IMR-90 (cell line): ENCODE results near the gene TRIM47. TPM values are rescaled to one million over a fixed set of nuclear protein-coding genes. Genes with fewer than 3 reads are reported as not detected.
A peak's percentile ranks its signal among the peaks of the same experiment; 100 is the strongest.

Experiments
- ATAC-seq: fragments of 200-7000 bp; cut with Tn5 transposase; 2 replicates; pipeline ENCODE4 v1.9.1; 2020; ENCODE audit warnings: low read depth, mild to moderate bottlenecking, moderate library complexity
- BruUV-seq: library from RNA; stranded (reverse); fragments of 400-500 nt; replicated peaks from 2 replicates; lab custom pipeline; 2021; lab: Mats Ljungman, UMichigan
- CTCF ChIA-PET: fragments of 300-600 bp; formaldehyde crosslinking; extraction: SDS; loops from one replicate; lab custom pipeline; 2021; ENCODE audit warnings: antibody characterized with exemption; lab: Yijun Ruan, JAX
- POLR2A ChIA-PET: fragments of 300-600 bp; sonication (Branson Sonifier 250); formaldehyde crosslinking; loops from one replicate; lab custom pipeline; 2022; ENCODE audit warnings: antibody characterized with exemption; ENCODE audit not compliant: unreplicated experiment; lab: Charles Lee
- DNase-seq: peaks from one replicate; pipeline ENCODE4 v3.0.0; 2013
- H2AFZ ChIP-seq: replicated peaks from 2 replicates; pipeline ENCODE3; 2013; ENCODE audit warnings: low read length, mild to moderate bottlenecking; ENCODE audit not compliant: poor library complexity
- H2AK5ac ChIP-seq: 2 replicates; pipeline ENCODE4 v1.6.1; 2013; ENCODE audit warnings: low read depth, low read length, inconsistent platforms
- H2AK9ac ChIP-seq: replicated peaks from 2 replicates; pipeline ENCODE3; 2013; ENCODE audit warnings: mild to moderate bottlenecking, low read depth, low read length, moderate library complexity; ENCODE audit not compliant: poor library complexity
- H2BK120ac ChIP-seq: 2 replicates; pipeline ENCODE4 v1.6.1; 2013; ENCODE audit warnings: low read depth, low read length, inconsistent platforms
- H2BK15ac ChIP-seq: 3 replicates; pipeline ENCODE4 v1.6.1; 2013; ENCODE audit warnings: low read depth, low read length, inconsistent platforms
- H2BK20ac ChIP-seq: 2 replicates; pipeline ENCODE4 v1.6.1; 2013; ENCODE audit warnings: low read depth, mild to moderate bottlenecking, inconsistent platforms, low read length, moderate library complexity
- H2BK5ac ChIP-seq: 2 replicates; pipeline ENCODE4 v1.6.1; 2013; ENCODE audit warnings: mild to moderate bottlenecking, low read depth, low read length, inconsistent platforms; ENCODE audit not compliant: poor library complexity, severe bottlenecking
- H3K14ac ChIP-seq: replicated peaks from 2 replicates; pipeline ENCODE4 v1.6.1; 2013; ENCODE audit warnings: low read depth, low read length, inconsistent platforms
- H3K18ac ChIP-seq: 2 replicates; pipeline ENCODE4 v1.6.1; 2013; ENCODE audit warnings: low read depth, low read length, control low read depth
- H3K23ac ChIP-seq: 2 replicates; pipeline ENCODE4 v1.6.1; 2013; ENCODE audit warnings: low read depth, low read length, inconsistent platforms
- H3K27ac ChIP-seq: 2 replicates; pipeline ENCODE4 v1.5.1; 2013; ENCODE audit warnings: mild to moderate bottlenecking, control low read depth, low read length; ENCODE audit not compliant: insufficient read depth
- H3K27me3 ChIP-seq: 2 replicates; pipeline ENCODE4 v1.6.1; 2013; ENCODE audit warnings: low read length; ENCODE audit not compliant: control insufficient read depth, insufficient read depth
- H3K36me3 ChIP-seq: 2 replicates; pipeline ENCODE4 v1.6.1; 2013; ENCODE audit warnings: low read length, mixed read lengths; ENCODE audit not compliant: control insufficient read depth, insufficient read depth
- H3K4ac ChIP-seq: 2 replicates; pipeline ENCODE4 v1.6.1; 2013; ENCODE audit warnings: low read depth, low read length, inconsistent platforms
- H3K4me1 ChIP-seq: 2 replicates; pipeline ENCODE4 v1.6.1; 2013; ENCODE audit warnings: low read length, mixed read lengths; ENCODE audit not compliant: control insufficient read depth, insufficient read depth
- H3K4me2 ChIP-seq: 2 replicates; pipeline ENCODE4 v1.6.1; 2013; ENCODE audit warnings: low read depth, mild to moderate bottlenecking, control low read depth, low read length, moderate library complexity
- H3K4me3 ChIP-seq: 2 replicates; pipeline ENCODE4 v1.5.1; 2013; ENCODE audit warnings: low read depth, mild to moderate bottlenecking, control low read depth, low read length, moderate library complexity; ENCODE audit not compliant: insufficient read depth
- H3K56ac ChIP-seq: 2 replicates; pipeline ENCODE4 v1.6.1; 2013; ENCODE audit warnings: low read length, inconsistent platforms; ENCODE audit not compliant: insufficient read depth; ENCODE audit errors: extremely low read depth
- H3K79me1 ChIP-seq, 2 experiments: 2 replicates each; pipeline ENCODE4 v1.6.1; 2013; ENCODE audit warnings: low read length in 2 of 2, inconsistent platforms in 1 of 2, low read depth in 1 of 2
- H3K9ac ChIP-seq: 2 replicates; pipeline ENCODE4 v1.6.1; 2013; ENCODE audit warnings: low read depth, low read length, control low read depth
- H3K9me1 ChIP-seq: 2 replicates; pipeline ENCODE4 v1.6.1; 2013; ENCODE audit warnings: low read length, inconsistent platforms; ENCODE audit not compliant: insufficient read depth
- H3K9me3 ChIP-seq: 2 replicates; pipeline ENCODE4 v1.6.1; 2013; ENCODE audit warnings: low read length; ENCODE audit not compliant: control insufficient read depth, insufficient read depth
- H4K20me1 ChIP-seq: 2 replicates; pipeline ENCODE4 v1.6.1; 2013; ENCODE audit warnings: low read length, inconsistent platforms; ENCODE audit not compliant: insufficient read depth
- H4K5ac ChIP-seq: 2 replicates; pipeline ENCODE4 v1.6.1; 2013; ENCODE audit warnings: mild to moderate bottlenecking, low read depth, low read length, control low read depth
- H4K8ac ChIP-seq, 2 experiments: 2 replicates each; pipeline ENCODE4 v1.6.1; 2013; ENCODE audit warnings: low read depth in 2 of 2, low read length in 2 of 2, control low read depth in 1 of 2, inconsistent platforms in 1 of 2
- H4K91ac ChIP-seq: 2 replicates; pipeline ENCODE4 v1.6.1; 2013; ENCODE audit warnings: low read depth, low read length, inconsistent platforms; ENCODE audit not compliant: insufficient read depth
- BHLHE40 ChIP-seq: fragments of 150-350 bp; IDR thresholded peaks from 2 replicates; pipeline ENCODE4 v1.6.1; 2016; ENCODE audit warnings: mild to moderate bottlenecking, low read depth, low read length
- NFE2L2 ChIP-seq: fragments of 150-350 bp; IDR thresholded peaks from 2 replicates; pipeline ENCODE4 v1.6.1; 2016; ENCODE audit warnings: low read depth, mild to moderate bottlenecking, low read length
- RAD21 ChIP-seq: IDR thresholded peaks from 2 replicates; pipeline ENCODE4 v1.6.1; 2012; ENCODE audit warnings: low read length, improper control_type of control experiment
- WGBS, 2 experiments: methylation state at CpG; one replicate each; pipeline versions ENCODE4 v1.1.5 to v1.1.7; 2013; ENCODE audit warnings: missing lambda C conversion rate in 2 of 2; ENCODE audit not compliant: insufficient read length in 1 of 2; ENCODE audit errors: extremely low coverage in 2 of 2; 5-methylcytosine and 5-hydroxymethylcytosine counted together
- dilution Hi-C: fragments of 300-500 bp; cut with HindIII; formaldehyde crosslinking; loops from one replicate; pipeline ENCODE4 v1.14.3; 2018; ENCODE audit warnings: low sequenced_read_pairs; ENCODE audit not compliant: unreplicated experiment
- in situ Hi-C: fragments of 300-500 bp; cut with MboI; formaldehyde crosslinking; loops from 3 replicates; pipeline ENCODE4 v1.14.3; 2019; ENCODE audit warnings: low sequenced_read_pairs, inconsistent platforms, mixed read lengths
- intact Hi-C: fragments of 100-400 bp; cut with micrococcal nuclease; formaldehyde crosslinking; loops from 2 replicates; pipeline ENCODE4 v1.10.0; 2022
- polyA plus RNA-seq, 3 experiments: library from polyadenylated mRNA; depleted of rRNA; stranded (reverse); fragments of >200 nt; gene quantifications; 2 replicates each; pipeline ENCODE4 v1.2.3, GENCODE V29; 2012; ENCODE audit warnings: low replicate concordance in 1 of 3
- total RNA-seq: library from RNA; depleted of rRNA; stranded (reverse); fragments of >200 nt; gene quantifications from 2 replicates; pipeline ENCODE4 v1.2.3, GENCODE V29; 2012

The TRIM47 gene
- total and polyA plus RNA-seq, 2 of the 4 experiments (the other 2 are of a cell fraction), result 1.4 to 7.5 TPM

- H2BK5ac ChIP-seq, result no peak overlapping the region
- H3K36me3 ChIP-seq, result peaks cover 6% of the 10 kb centered on the region; the same call in 1 of the 2 replicates
- no peak overlapping the region for H3K23ac ChIP-seq
- peaks cover 5 to 43% of the 10 kb centered on the region in 2 experiments; a peak in 3 of 4 replicates for H3K79me1 ChIP-seq
- no peak overlapping the region for H4K91ac ChIP-seq
- no peak overlapping the region for H3K14ac ChIP-seq
- H4K8ac ChIP-seq, result peak overlapping the region in 1 of 2 experiments; percentile 10; a peak in 1 of 4 replicates
- peak overlapping the region; percentile 20 for H2AK5ac ChIP-seq
- H3K9me1 ChIP-seq, result peaks cover 16% of the 10 kb centered on the region
- ChIA-PET CTCF (no interaction called here), POLR2A (interaction anchor here (1.2 kb wide), 1 partner anchor 94 kb away, joined by 4 read pairs; a partner anchor contains a TSS)
- DNase-seq, result no peak
- no peak overlapping the region for H2BK120ac ChIP-seq
- H3K4me1 ChIP-seq, result peaks cover 40% of the 10 kb centered on the region
- H3K27ac ChIP-seq, result no peak overlapping the region
- BruUV-seq, result no TSS peak
- in situ Hi-C loops (no loop called here), intact Hi-C loops (loop anchor here (10.0 kb wide), 1 partner anchor 89 kb away; the partner anchor contains the start of gene UNK), dilution Hi-C loops (no loop called here)
- H2BK20ac ChIP-seq, result no peak overlapping the region
- H3K9me3 ChIP-seq, result no peaks in the 10 kb centered on the region
- H3K4me3 ChIP-seq, result no peak overlapping the region
- H3K9ac ChIP-seq, result no peak overlapping the region
- H3K56ac ChIP-seq, result no peak overlapping the region
- peak overlapping the region; percentile 86 for H2AK9ac ChIP-seq
- no peaks in the 10 kb centered on the region; the same call in 1 of the 2 replicates for H3K27me3 ChIP-seq
- no peak overlapping the region for H4K5ac ChIP-seq
- H2AFZ ChIP-seq, result peak overlapping the region; percentile 33
- H3K4me2 ChIP-seq, result no peak overlapping the region
- H2BK15ac ChIP-seq, result no peak overlapping the region
- no peak overlapping the region for H3K18ac ChIP-seq
- H4K20me1 ChIP-seq, result peaks cover 10% of the 10 kb centered on the region; the same call in 1 of the 2 replicates
- TF ChIP-seq RAD21 (no peak), BHLHE40 (no peak), NFE2L2 (no peak)
- WGBS, 2 experiments, result 94% methylated on average over 3 of the region's 11 CpGs; no CpG with 5 or more reads in 1 of the 2 experiments
- H3K4ac ChIP-seq, result peak overlapping the region; percentile 40; the same call in 1 of the 2 replicates
- ATAC-seq, result no peak
Measured at GRCh38 chr17:75873587-75874322, 4.6 kb downstream of the TRIM47 start.
